GM20000 (cell line): ENCODE measurements around the gene FOXC1.

Source experiments
- DNase-seq: peaks from one replicate; pipeline ENCODE4 v3.0.0; 2012; ENCODE audit warnings: low spot score
- CTCF ChIP-seq: IDR thresholded peaks from 2 replicates; pipeline ENCODE4 v1.5.1; 2012; ENCODE audit warnings: mild to moderate bottlenecking, control low read depth; ENCODE audit errors: extremely low read depth, missing control alignments

The FOXC1 gene

DNA sequence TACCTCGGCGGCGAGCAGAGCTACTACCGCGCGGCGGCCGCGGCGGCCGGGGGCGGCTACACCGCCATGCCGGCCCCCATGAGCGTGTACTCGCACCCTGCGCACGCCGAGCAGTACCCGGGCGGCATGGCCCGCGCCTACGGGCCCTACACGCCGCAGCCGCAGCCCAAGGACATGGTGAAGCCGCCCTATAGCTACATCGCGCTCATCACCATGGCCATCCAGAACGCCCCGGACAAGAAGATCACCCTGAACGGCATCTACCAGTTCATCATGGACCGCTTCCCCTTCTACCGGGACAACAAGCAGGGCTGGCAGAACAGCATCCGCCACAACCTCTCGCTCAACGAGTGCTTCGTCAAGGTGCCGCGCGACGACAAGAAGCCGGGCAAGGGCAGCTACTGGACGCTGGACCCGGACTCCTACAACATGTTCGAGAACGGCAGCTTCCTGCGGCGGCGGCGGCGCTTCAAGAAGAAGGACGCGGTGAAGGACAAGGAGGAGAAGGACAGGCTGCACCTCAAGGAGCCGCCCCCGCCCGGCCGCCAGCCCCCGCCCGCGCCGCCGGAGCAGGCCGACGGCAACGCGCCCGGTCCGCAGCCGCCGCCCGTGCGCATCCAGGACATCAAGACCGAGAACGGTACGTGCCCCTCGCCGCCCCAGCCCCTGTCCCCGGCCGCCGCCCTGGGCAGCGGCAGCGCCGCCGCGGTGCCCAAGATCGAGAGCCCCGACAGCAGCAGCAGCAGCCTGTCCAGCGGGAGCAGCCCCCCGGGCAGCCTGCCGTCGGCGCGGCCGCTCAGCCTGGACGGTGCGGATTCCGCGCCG, 994 bp downstream of the FOXC1 start:
- DNase-seq = peak; percentile 63
- TF ChIP-seq CTCF = no peak

GRCh38 chr6:1611322-1611571, 1.5 kb downstream of the FOXC1 start:
- peak; percentile 76 for DNase-seq
- TF ChIP-seq CTCF = peak; percentile 14

GRCh38 chr6:1611572-1612298, 2.0 kb downstream of the FOXC1 start:
- peak; percentile 53 for DNase-seq
- TF ChIP-seq CTCF = no peak

DNA sequence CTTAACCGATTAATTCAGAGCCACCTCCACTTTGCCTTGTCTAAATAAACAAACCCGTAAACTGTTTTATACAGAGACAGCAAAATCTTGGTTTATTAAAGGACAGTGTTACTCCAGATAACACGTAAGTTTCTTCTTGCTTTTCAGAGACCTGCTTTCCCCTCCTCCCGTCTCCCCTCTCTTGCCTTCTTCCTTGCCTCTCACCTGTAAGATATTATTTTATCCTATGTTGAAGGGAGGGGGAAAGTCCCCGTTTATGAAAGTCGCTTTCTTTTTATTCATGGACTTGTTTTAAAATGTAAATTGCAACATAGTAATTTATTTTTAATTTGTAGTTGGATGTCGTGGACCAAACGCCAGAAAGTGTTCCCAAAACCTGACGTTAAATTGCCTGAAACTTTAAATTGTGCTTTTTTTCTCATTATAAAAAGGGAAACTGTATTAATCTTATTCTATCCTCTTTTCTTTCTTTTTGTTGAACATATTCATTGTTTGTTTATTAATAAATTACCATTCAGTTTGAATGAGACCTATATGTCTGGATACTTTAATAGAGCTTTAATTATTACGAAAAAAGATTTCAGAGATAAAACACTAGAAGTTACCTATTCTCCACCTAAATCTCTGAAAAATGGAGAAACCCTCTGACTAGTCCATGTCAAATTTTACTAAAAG, 2.7 kb downstream of the FOXC1 start:
- TF ChIP-seq CTCF = no peak

DNA sequence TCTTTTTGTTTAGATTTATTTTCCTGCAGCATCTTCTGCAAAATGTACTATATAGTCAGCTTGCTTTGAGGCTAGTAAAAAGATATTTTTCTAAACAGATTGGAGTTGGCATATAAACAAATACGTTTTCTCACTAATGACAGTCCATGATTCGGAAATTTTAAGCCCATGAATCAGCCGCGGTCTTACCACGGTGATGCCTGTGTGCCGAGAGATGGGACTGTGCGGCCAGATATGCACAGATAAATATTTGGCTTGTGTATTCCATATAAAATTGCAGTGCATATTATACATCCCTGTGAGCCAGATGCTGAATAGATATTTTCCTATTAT, 3.2 kb downstream of the FOXC1 start:
- no peak for TF ChIP-seq CTCF
- DNase-seq = peak; percentile 21

More for the DNA sequence above, 2.7 kb downstream of the FOXC1 start:
- DNase-seq = peak; percentile 36

- no peak for DNase-seq
- TF ChIP-seq CTCF = no peak
These were observed 3.6 kb downstream of the FOXC1 start for GRCh38 chr6:1613346-1613687.
